ENCODE measurements around the gene NADK2.
"Not testable (repeated sequence)": the region's sequence is repeated elsewhere in the genome, so short reads cannot be mapped to it uniquely, and the experiment has no call there.

Gene NADK2

GRCh38 chr5:36241631-36242533 is at the start of gene NADK2:
Gene NADK2, minus strand, starts transcription at chr5:36241925. Its CDS starts 127 bp downstream, at chr5:36241798.
- DNase-seq = peak; percentile 98

- no peak for DNase-seq
Measured at GRCh38 chr5:36285837-36286615, 44.3 kb upstream of the NADK2 start.

GRCh38 chr5:36283775-36284174 is 42.0 kb upstream of the NADK2 start:
- not testable (repeated sequence) for DNase-seq

- no peak for DNase-seq
Measured at GRCh38 chr5:36281626-36282025, 39.9 kb upstream of the NADK2 start.

GRCh38 chr5:36279054-36279698 is 37.5 kb upstream of the NADK2 start:
- DNase-seq = no peak

GRCh38 chr5:36277521-36278176 is 35.9 kb upstream of the NADK2 start:
- no peak for DNase-seq

- DNase-seq = peak; percentile 19
Measured at GRCh38 chr5:36276864-36277263, 35.1 kb upstream of the NADK2 start.

GRCh38 chr5:36273809-36274526 is 32.2 kb upstream of the NADK2 start:
- DNase-seq = no peak

- no peak for DNase-seq
Measured at GRCh38 chr5:36272136-36272690, 30.5 kb upstream of the NADK2 start.

- no peak for DNase-seq
Measured at GRCh38 chr5:36270876-36271575, 29.3 kb upstream of the NADK2 start.

- no peak for DNase-seq
Measured at GRCh38 chr5:36270175-36270574, 28.4 kb upstream of the NADK2 start.

GRCh38 chr5:36269478-36269877 is 27.8 kb upstream of the NADK2 start:
- no peak for DNase-seq

GRCh38 chr5:36267905-36268304 is 26.2 kb upstream of the NADK2 start:
- no peak for DNase-seq

- DNase-seq = no peak
Measured at GRCh38 chr5:36264202-36264760, 22.6 kb upstream of the NADK2 start.

GRCh38 chr5:36261186-36261585 is 19.5 kb upstream of the NADK2 start:
- DNase-seq = no peak

GRCh38 chr5:36253575-36253974 is 11.8 kb upstream of the NADK2 start:
- DNase-seq = no peak

GRCh38 chr5:36252722-36253365 is 11.1 kb upstream of the NADK2 start:
- DNase-seq = no peak

GRCh38 chr5:36251218-36251617 is 9.5 kb upstream of the NADK2 start:
- DNase-seq = no peak

- no peak for DNase-seq
Measured at GRCh38 chr5:36250427-36250826, 8.7 kb upstream of the NADK2 start.

All from femur (tissue), 1 donor.